Heart left ventricle (tissue), 16 donors: ENCODE results near the gene TNKS1BP1. TPM values are rescaled to one million over a fixed set of nuclear protein-coding genes. Genes with fewer than 3 reads are reported as not detected.
A peak's percentile ranks its signal among the peaks of the same experiment; 100 is the strongest.

Experiments
- ATAC-seq, 4 donors: fragments of 200-7000 bp; cut with Tn5 transposase; one replicate each; pipeline ENCODE4 v1.9.1; 2020 to 2022; ENCODE audit warnings: moderate library complexity in 4 of 4, mild to moderate bottlenecking in 3 of 4, moderate number of reproducible peaks in 1 of 4
- DNase-seq, 5 donors: peaks; one replicate each; pipeline ENCODE4 v3.0.0-alpha.2; 2020
- H3K27ac ChIP-seq, 12 donors: fragments of 200-600 bp; sonication (generic) in 4 of 12; one replicate each; pipeline versions ENCODE4 v1.5.0 to v1.8.0; 2016 to 2022; ENCODE audit warnings: mild to moderate bottlenecking in 2 of 12
- H3K27me3 ChIP-seq, 9 donors: fragments of 200-600 bp; sonication (generic) in 2 of 9; one replicate each; pipeline versions ENCODE4 v1.5.1 to v1.8.0; 2016 to 2022; ENCODE audit warnings: mild to moderate bottlenecking in 3 of 9
- H3K36me3 ChIP-seq, 9 donors: fragments of 200-600 bp; sonication (generic) in 2 of 9; one replicate each; pipeline versions ENCODE4 v1.5.0 to v1.8.0; 2018 to 2022; ENCODE audit warnings: mild to moderate bottlenecking in 2 of 9
- H3K4me1 ChIP-seq, 12 donors: fragments of 200-600 bp; sonication (generic) in 4 of 12; one replicate each; pipeline versions ENCODE4 v1.5.0 to v1.8.0; 2016 to 2022; ENCODE audit warnings: mild to moderate bottlenecking in 3 of 12
- H3K4me3 ChIP-seq, 12 donors: fragments of 200-600 bp; sonication (generic) in 4 of 12; one replicate each; pipeline versions ENCODE4 v1.5.0 to v1.8.0; 2017 to 2022; ENCODE audit warnings: mild to moderate bottlenecking in 9 of 12, moderate library complexity in 4 of 12
- H3K9me3 ChIP-seq, 12 donors: fragments of 200-600 bp; sonication (generic) in 4 of 12; one replicate each; pipeline versions ENCODE4 v1.5.0 to v1.8.0; 2016 to 2022; ENCODE audit warnings: mild to moderate bottlenecking in 1 of 12
- CTCF ChIP-seq, 12 donors: fragments of 200-600 bp; sonication (generic) in 4 of 12; IDR thresholded peaks; one replicate each; pipeline versions ENCODE4 v1.5.0 to v1.8.0; 2018 to 2022; ENCODE audit warnings: antibody characterized with exemption in 12 of 12, mild to moderate bottlenecking in 5 of 12
- POLR2A ChIP-seq, 2 donors: fragments of 450-650 bp; IDR thresholded peaks; one replicate each; pipeline ENCODE4 v1.6.1; 2017; ENCODE audit warnings: antibody characterized with exemption in 2 of 2, mild to moderate bottlenecking in 2 of 2, moderate library complexity in 2 of 2
- WGBS, 4 donors: extraction: QIAGEN DNeasy Blood & Tissue Kit in 2 of 4; methylation state at CpG; one replicate each; pipeline versions ENCODE4 v1.1.5 to v1.1.7; 2013 to 2018; 5-methylcytosine and 5-hydroxymethylcytosine counted together
- intact Hi-C, 10 donors: fragments of 100-400 bp; cut with DNase I; formaldehyde crosslinking; loops; one replicate each; pipeline versions ENCODE4 v1.11.1 to v1.14.2; 2022
- polyA plus RNA-seq, 2 donors: library from polyadenylated mRNA; stranded (reverse); fragments of 200-250 nt; gene quantifications; one replicate each; pipeline ENCODE4 v1.2.3, GENCODE V29; 2013
- total RNA-seq, 9 donors: library from RNA; depleted of rRNA in 2 of 9; stranded (reverse); fragments of >200 nt in 2 of 9; fragmentation: NEBNext Ultra II Directional in 3 of 9; extraction: Animal tissue kit (Norgen Biotek cat#: 25700) in 3 of 9; gene quantifications; one replicate each; pipeline versions ENCODE4 v1.1.0 to v1.2.4, GENCODE V29; 2016 to 2023
- donor health status: ischemic (EF 13 %, LVEDD 7.1; RV severe dilation, severe dysfunction).
- donor health status: healthy with polysubstance abuse.
- donor health status: DM: no; HTN: yes; CAD: no.
- donor health status: DM: no; HTN: no; CAD: no.
- donor health status: ischemic (EF 25% LVEDD 6.9; RV normal size, moderate dysfunction).
- donor health status: ischemic (EF 25% LVEDD 5.7; RV mildly dilated, moderate dysfunction).
- donor health status: healthy.
- donor health status: DM: yes; HTN: yes; CAD: no.
- donor health status: ischemic (EF 35%, LVEDD 5.7; RV mildly dilated, moderate dysfunction).
- donor health status: nonischemic (EF 11% LVEDD 7.7; RV severe dilation, severe dysfunction).
- donor health status: DM: yes; HTN: yes; CAD: no.
- donor health status: PGD.
- donor health status: ischemic (EF 29% LVEDD 5.4; RV normal size, mild dysfunction).
- donor health status: nonischemic (EF 23%, LVEDD 6.1; RV moderate dilation, normal function).

Gene TNKS1BP1
- total and polyA plus RNA-seq, 11 donors: 25.3 to 68.3 (median 34.2) TPM

DNA sequence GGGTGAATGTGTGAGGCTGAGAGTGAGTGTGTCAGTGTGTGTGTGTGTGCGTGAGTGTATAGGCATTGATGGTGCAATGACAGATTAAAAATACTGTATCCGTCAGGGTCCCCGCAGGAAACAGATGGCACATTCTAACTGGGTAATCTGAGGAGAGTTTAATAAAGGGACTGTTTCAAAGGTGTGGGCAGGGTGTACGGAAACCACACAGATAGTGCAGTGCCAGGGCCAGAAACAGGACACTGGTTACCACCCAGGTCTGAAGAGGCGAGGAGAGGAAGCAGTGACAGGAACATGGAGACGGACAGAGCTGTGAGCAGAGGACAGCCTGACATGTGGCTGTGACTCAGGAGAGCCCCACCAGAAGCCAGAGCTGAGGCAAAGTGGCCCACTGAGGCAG is 29.9 kb upstream of the TNKS1BP1 start:
- no peaks in the 10 kb centered on the region for H3K36me3 ChIP-seq
- no peaks in the 10 kb centered on the region for H3K27me3 ChIP-seq
- H3K27ac ChIP-seq: no peak overlapping the region
- no peak overlapping the region for H3K4me3 ChIP-seq
- intact Hi-C loops: loop anchor here in 3 of 10 donors (5.0 to 10.0 kb wide), 3 partner anchors 53 to 510 kb away; no protein-coding TSS in a partner anchor
- TF ChIP-seq CTCF (IDR thresholded peaks at IDR 0.05) (no peak), POLR2A (IDR thresholded peaks at IDR 0.05) (no peak)
- DNase-seq (no peak), ATAC-seq (peak in 2 of 4 donors; percentile 33 to 38)
- H3K4me1 ChIP-seq: peaks cover 0 to 31% (median 18%) of the 10 kb centered on the region in 12 donors
- peaks cover 0 to 7% (median 0%) of the 10 kb centered on the region in 12 donors for H3K9me3 ChIP-seq
- 78 to 84% (median 82%) methylated on average over 6 of the region's 6 CpGs for WGBS, 4 donors

GRCh38 chr11:57353852-57354251 is 29.1 kb upstream of the TNKS1BP1 start:
- DNase-seq (no peak), ATAC-seq (no peak)
- intact Hi-C loops: loop anchor here in 3 of 10 donors (5.0 to 10.0 kb wide), 3 partner anchors 53 to 509 kb away; no protein-coding TSS in a partner anchor
- no peaks in the 10 kb centered on the region for H3K36me3 ChIP-seq
- H3K27ac ChIP-seq: peak overlapping the region in 4 of 12 donors; percentile 7 to 37 (median 14)
- H3K4me3 ChIP-seq: no peak overlapping the region
- 70 to 92% (median 73%) methylated on average over 4 of the region's 4 CpGs for WGBS, 4 donors
- H3K4me1 ChIP-seq: peaks cover 0 to 27% (median 18%) of the 10 kb centered on the region in 12 donors
- TF ChIP-seq CTCF (IDR thresholded peaks at IDR 0.05) (no peak), POLR2A (IDR thresholded peaks at IDR 0.05) (no peak)
- no peaks in the 10 kb centered on the region for H3K27me3 ChIP-seq
- peaks cover 0 to 7% (median 0%) of the 10 kb centered on the region in 12 donors for H3K9me3 ChIP-seq

GRCh38 chr11:57353446-57353845 is 28.7 kb upstream of the TNKS1BP1 start:
- Histone ChIP-seq H3K27ac (no peak overlapping the region), H3K4me1 (peaks cover 0 to 25% (median 17%) of the 10 kb centered on the region in 12 donors), H3K4me3 (no peak overlapping the region), H3K27me3 (no peaks in the 10 kb centered on the region), H3K36me3 (no peaks in the 10 kb centered on the region), H3K9me3 (peaks cover 0 to 7% (median 0%) of the 10 kb centered on the region in 12 donors)
- TF ChIP-seq POLR2A (IDR thresholded peaks at IDR 0.05) (no peak), CTCF (IDR thresholded peaks at IDR 0.05) (no peak)
- ATAC-seq (no peak), DNase-seq (no peak)
- WGBS, 4 donors: 52 to 70% (median 58%) methylated on average over 4 of the region's 4 CpGs
- intact Hi-C loops: loop anchor here in 3 of 10 donors (5.0 to 10.0 kb wide), 3 partner anchors 54 to 509 kb away; no protein-coding TSS in a partner anchor

DNA sequence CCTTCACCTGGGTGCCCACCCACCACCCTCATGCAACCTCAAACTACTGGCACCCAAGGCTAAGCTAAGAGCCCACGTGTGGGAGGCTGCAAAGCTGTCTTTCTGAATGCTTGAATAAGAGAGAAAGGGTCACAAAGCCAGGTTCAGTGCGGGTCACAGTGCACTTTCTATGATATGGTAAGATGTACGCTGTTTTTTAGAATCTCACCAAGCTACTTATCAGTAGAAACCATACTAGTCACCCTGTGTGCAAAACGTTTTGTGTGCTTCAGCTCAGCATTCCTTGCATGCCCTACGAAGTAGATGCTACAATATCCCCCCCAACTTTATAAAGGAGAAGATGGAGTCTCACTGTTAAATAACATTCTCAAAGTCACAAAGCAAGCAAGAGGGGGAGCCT is 28.3 kb upstream of the TNKS1BP1 start:
- no peak for ATAC-seq
- intact Hi-C loops: loop anchor here in 3 of 10 donors (5.0 to 10.0 kb wide), 3 partner anchors 54 to 508 kb away; no protein-coding TSS in a partner anchor

More for the DNA sequence above, 28.3 kb upstream of the TNKS1BP1 start:
- H3K27ac ChIP-seq: no peak overlapping the region
- peaks cover 0 to 7% (median 0%) of the 10 kb centered on the region in 12 donors for H3K9me3 ChIP-seq
- 53 to 68% (median 57%) methylated on average over 5 of the region's 5 CpGs for WGBS, 4 donors
- peaks cover 0 to 21% (median 13%) of the 10 kb centered on the region in 12 donors for H3K4me1 ChIP-seq
- no peak for TF ChIP-seq POLR2A (IDR thresholded peaks at IDR 0.05)
- no peak for TF ChIP-seq CTCF (IDR thresholded peaks at IDR 0.05)
- DNase-seq: no peak
- no peaks in the 10 kb centered on the region for H3K36me3 ChIP-seq
- H3K27me3 ChIP-seq: no peaks in the 10 kb centered on the region
- no peak overlapping the region for H3K4me3 ChIP-seq
